Ectodermal cell (in vitro differentiated cells): Measurements from ENCODE around the gene SESN1.

Experiments
- H3K27ac ChIP-seq: 2 replicates; pipeline ENCODE4 v1.7.0; 2013; ENCODE audit warnings: mild to moderate bottlenecking, low read depth, low read length; ENCODE audit not compliant: insufficient read depth, poor library complexity, severe bottlenecking
- H3K27me3 ChIP-seq: 2 replicates; pipeline ENCODE4 v1.7.0; 2013; ENCODE audit warnings: mild to moderate bottlenecking, low read length; ENCODE audit not compliant: insufficient read depth, control insufficient read depth, poor library complexity, severe bottlenecking
- H3K36me3 ChIP-seq: one replicate; pipeline ENCODE4 v1.7.0; 2013; ENCODE audit warnings: low read length; ENCODE audit not compliant: control insufficient read depth, insufficient read depth
- H3K4me1 ChIP-seq: one replicate; pipeline ENCODE4 v1.7.0; 2013; ENCODE audit warnings: low read length; ENCODE audit not compliant: control insufficient read depth, insufficient read depth
- H3K4me3 ChIP-seq: 2 replicates; pipeline ENCODE4 v1.7.0; 2013; ENCODE audit warnings: low read depth, low read length, control low read depth; ENCODE audit not compliant: insufficient read depth
- H3K9me3 ChIP-seq: 2 replicates; pipeline ENCODE4 v1.7.0; 2013; ENCODE audit warnings: mild to moderate bottlenecking, low read length, moderate library complexity; ENCODE audit not compliant: control insufficient read depth
- WGBS, 2 experiments: methylation state at CpG; one replicate each; pipeline ENCODE4 v1.1.7; 2013; ENCODE audit warnings: missing lambda C conversion rate in 2 of 2; 5-methylcytosine and 5-hydroxymethylcytosine counted together

Gene SESN1

DNA sequence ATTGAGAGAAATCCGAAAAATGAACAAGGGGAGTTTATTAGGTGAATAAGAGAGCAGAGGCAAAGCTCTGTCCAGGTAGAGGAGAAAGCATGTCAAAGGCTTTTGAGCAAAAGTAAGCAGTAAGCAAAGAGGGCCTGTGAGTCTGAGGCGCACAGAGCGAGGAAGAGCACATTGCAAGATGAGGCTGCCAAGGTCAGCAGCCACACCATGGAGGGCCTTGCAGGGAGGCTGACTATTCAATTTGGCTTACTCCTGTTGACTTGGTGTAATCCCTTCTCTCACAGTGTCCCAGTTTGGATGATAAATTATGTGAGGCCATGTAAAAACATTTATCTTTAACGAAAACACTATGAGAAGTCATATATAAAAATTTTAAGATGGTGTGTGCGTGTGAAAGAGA lies 32.4 kb downstream of the SESN1 start:
- 85 to 93% methylated on average over 3 to 4 of the region's 5 CpGs for WGBS, 2 experiments
- Histone ChIP-seq H3K4me1 (no peaks in the 10 kb centered on the region), H3K27me3 (no peaks in the 10 kb centered on the region), H3K36me3 (no peaks in the 10 kb centered on the region), H3K4me3 (no peak overlapping the region), H3K9me3 (no peaks in the 10 kb centered on the region), H3K27ac (no peak overlapping the region)

DNA sequence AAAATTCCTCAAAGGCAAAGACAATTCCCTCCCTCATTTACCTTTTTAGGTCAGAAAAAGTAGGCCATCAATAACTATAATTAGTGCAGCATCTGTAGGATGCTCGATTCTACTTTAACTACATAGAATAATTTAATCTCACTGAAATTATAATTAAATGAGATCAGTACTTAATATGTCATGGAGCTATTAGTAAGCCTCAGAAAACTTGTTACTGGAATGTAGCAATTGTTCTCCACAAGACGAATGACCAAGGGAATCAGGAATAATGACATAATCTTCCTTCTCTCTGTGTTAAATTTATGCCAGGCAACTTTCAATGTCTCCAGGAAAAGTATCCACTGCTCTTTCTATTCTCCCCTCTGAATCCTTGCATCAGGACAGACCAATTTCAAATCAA lies 34.1 kb downstream of the SESN1 start:
- no peaks in the 10 kb centered on the region for H3K36me3 ChIP-seq
- no peaks in the 10 kb centered on the region for H3K4me1 ChIP-seq
- WGBS, 2 experiments = 83 to 85% methylated on average over 1 of the region's 2 CpGs
- H3K27me3 ChIP-seq = no peaks in the 10 kb centered on the region
- H3K4me3 ChIP-seq = no peak overlapping the region
- no peaks in the 10 kb centered on the region for H3K9me3 ChIP-seq
- H3K27ac ChIP-seq = no peak overlapping the region

DNA sequence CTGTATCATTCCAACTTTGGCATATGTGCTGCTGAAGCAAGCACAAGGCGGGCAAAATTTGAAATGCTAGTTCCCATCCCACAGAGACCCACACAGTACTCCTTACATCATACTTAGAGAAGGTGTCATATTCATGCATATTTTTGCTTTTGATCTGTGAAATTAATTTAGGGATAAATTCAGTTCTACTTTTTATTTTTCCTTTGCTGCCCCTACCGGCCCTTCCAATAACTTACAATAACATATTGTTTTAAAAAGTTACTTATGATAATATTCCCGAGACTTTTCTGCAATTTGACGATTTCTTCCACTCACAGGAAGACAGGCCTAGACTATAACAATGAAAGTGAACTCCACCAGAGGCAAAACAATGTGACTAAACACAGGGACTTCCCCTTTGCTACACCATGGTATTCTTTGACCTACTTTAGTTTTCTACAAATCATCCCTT lies 35.0 kb downstream of the SESN1 start:
- no peak overlapping the region for H3K27ac ChIP-seq
- WGBS, 2 experiments = 83 to 91% methylated on average over 3 to 4 of the region's 4 CpGs
- no peaks in the 10 kb centered on the region for H3K27me3 ChIP-seq
- H3K9me3 ChIP-seq = no peaks in the 10 kb centered on the region
- no peak overlapping the region for H3K4me3 ChIP-seq
- H3K36me3 ChIP-seq = no peaks in the 10 kb centered on the region
- H3K4me1 ChIP-seq = no peaks in the 10 kb centered on the region

DNA sequence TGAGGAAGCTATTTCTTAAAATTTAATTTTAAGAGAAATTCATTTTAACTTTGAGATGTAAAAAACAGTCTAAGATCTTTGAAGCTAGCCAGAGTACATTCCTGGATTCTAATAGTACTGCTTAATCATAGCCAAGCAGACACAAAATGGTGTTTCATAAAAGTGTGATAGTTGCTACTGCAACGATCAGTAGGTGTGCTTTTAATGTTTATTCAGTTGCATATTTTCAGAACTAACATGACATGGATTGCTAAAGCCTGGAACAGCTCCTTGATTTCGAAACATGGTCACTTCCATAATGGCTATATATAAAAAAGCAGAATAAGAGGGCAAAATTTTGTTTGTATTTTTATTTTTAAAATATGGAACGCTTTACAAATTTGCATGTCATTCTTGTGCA lies 35.5 kb downstream of the SESN1 start:
- Histone ChIP-seq H3K27ac (no peak overlapping the region), H3K27me3 (no peaks in the 10 kb centered on the region), H3K9me3 (no peaks in the 10 kb centered on the region), H3K4me1 (no peaks in the 10 kb centered on the region), H3K36me3 (no peaks in the 10 kb centered on the region), H3K4me3 (no peak overlapping the region)
- 90 to 95% methylated on average over 3 of the region's 3 CpGs for WGBS, 2 experiments

DNA sequence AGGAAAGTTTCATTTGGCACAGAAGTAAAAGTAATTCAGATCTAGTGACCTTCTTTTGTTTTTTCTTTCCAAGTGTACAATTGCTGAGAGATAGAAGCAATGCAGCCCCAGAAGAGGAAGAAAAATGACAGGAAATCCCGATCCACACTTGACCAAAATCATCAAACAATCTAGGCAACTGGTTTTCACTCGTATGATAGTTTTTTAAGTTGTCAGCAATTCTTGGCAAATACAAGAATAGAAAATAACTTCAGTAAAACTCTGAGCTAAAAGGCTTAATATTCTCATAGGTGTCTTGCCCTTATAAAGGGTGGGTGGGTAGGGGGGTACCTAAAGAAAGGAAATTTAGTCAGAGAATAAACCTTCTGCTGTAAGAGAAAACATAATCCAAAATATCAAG lies 36.0 kb downstream of the SESN1 start:
- Histone ChIP-seq H3K9me3 (no peaks in the 10 kb centered on the region), H3K27ac (no peak overlapping the region), H3K4me1 (no peaks in the 10 kb centered on the region), H3K36me3 (no peaks in the 10 kb centered on the region), H3K4me3 (no peak overlapping the region), H3K27me3 (no peaks in the 10 kb centered on the region)
- 100% methylated on average over 2 of the region's 2 CpGs; no CpG with 5 or more reads in 1 of the 2 experiments for WGBS, 2 experiments

DNA sequence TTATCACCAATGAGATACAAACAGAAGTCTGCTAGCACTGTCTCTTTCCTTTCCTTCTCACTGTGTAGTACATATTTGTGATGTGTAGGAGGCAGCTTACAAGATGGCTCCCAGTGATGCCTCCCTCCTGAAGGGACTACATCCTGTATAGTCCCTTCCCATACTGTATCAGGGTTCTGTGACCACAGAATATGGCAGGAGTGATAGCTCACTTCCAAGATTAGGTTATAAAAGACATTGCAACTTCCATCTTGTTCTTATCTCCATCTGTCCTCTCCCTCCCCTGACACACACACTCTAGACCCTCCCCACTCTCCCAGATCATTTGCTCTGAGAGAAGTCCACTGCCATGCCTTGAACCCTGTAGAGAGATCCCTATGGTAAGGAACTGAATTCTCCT lies 38.0 kb downstream of the SESN1 start:
- Histone ChIP-seq H3K4me3 (no peak overlapping the region), H3K9me3 (no peaks in the 10 kb centered on the region), H3K36me3 (no peaks in the 10 kb centered on the region), H3K27ac (no peak overlapping the region), H3K4me1 (peaks cover 5% of the 10 kb centered on the region), H3K27me3 (no peaks in the 10 kb centered on the region)

DNA sequence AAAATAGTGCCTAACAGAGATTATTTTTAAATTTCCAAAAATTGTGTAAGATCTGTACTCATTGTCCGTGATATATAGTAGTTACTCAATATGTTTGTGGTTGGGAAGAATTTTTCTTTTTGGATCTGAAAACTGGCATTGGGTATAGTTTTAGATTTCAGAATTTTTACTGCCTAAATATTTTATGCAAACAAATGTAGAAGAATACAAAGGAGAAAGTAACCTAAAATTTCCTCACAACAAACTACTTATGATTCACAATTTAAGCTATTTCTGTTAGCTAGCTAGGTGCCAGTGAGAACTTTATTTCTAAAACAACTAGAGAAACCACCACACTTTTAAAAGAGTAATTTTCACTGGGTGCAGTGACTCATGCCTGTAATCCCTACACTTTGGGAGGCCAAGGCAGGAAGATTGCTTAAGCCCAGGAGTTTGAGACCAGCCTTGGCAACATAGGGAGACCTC lies 38.8 kb downstream of the SESN1 start:
- H3K4me1 ChIP-seq = peaks cover 5% of the 10 kb centered on the region
- H3K27ac ChIP-seq = no peak overlapping the region

DNA sequence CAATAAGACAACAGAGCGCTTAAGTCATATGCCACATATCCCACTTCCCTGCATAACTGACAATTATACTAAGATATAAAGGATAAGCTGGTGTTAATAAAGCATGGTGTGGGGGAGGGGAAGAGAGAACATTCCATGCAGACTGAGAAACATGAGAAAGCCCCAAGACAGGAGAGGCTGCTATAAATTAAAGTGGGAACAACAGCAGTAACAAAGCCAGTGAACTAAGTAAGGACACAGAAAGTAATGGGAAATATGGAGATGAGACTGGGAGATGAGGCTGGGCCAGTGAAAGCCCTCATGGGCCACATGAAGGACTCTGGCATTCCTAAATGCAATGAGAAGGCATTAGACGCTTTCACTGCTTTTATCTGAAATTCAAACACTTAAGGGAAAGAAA lies 41.3 kb downstream of the SESN1 start:
- peaks cover 5% of the 10 kb centered on the region for H3K4me1 ChIP-seq
- no peaks in the 10 kb centered on the region for H3K9me3 ChIP-seq
- no peak overlapping the region for H3K27ac ChIP-seq
- 79 to 83% methylated on average over 1 of the region's 2 CpGs for WGBS, 2 experiments
- no peaks in the 10 kb centered on the region for H3K27me3 ChIP-seq
- no peak overlapping the region for H3K4me3 ChIP-seq
- H3K36me3 ChIP-seq = no peaks in the 10 kb centered on the region

More for the DNA sequence above, 38.8 kb downstream of the SESN1 start:
- no peak overlapping the region for H3K4me3 ChIP-seq
- H3K9me3 ChIP-seq = no peaks in the 10 kb centered on the region
- H3K36me3 ChIP-seq = no peaks in the 10 kb centered on the region
- no peaks in the 10 kb centered on the region for H3K27me3 ChIP-seq
- WGBS, 2 experiments = 94 to 100% methylated on average over 1 of the region's 1 CpG

DNA sequence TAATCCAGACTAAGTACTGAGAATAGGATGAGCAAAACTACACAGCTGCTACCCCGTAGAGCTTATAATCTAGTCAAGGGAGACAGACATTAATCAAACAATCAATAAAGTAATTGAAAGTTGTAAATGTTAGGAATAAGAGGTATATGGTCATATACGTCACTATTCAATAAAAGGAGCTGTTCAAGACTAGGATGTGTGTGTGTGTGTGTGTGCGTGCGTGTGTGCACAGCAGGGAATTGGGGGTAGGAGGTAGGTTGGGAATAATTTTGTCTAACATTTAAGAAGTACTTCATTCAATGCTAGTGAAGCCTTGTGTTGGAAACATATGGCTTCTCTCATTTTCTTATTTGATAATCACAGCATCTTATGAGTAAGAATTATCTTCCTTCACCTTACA lies 41.8 kb downstream of the SESN1 start:
- Histone ChIP-seq H3K36me3 (no peaks in the 10 kb centered on the region), H3K9me3 (no peaks in the 10 kb centered on the region)
- WGBS, 2 experiments = 91 to 94% methylated on average over 3 to 4 of the region's 4 CpGs

DNA sequence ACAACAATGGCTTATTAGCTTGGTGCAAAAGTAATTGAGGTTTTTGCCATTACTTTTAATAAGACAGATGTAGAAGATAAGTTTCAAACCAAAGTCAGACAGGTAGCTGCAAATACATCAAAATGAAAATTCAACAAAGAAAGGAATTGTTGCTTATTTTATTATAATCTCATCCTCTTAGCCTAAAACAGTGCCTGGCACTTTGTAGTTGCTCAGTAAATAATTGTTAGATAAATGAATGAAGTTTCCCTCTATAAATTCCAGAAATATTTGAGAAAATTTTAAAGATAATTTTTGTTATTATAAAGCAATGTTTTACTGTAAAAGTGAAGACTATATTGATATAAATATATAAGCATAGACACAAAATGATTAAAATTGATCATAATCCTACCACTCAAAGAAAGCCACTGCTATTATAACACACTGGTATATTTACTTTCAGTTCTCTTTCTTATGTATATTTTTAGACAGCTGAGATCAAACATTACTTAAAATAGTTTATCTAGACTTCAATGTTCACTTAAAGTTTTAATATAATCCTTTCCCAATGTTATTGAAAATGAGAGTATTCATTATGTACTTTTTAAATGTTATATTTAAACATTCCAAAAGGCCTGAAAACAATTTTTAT lies 42.5 kb downstream of the SESN1 start:
- H3K27ac ChIP-seq = no peak overlapping the region
- H3K4me1 ChIP-seq = peaks cover 5% of the 10 kb centered on the region
- H3K9me3 ChIP-seq = no peaks in the 10 kb centered on the region
- H3K36me3 ChIP-seq = no peaks in the 10 kb centered on the region
- H3K4me3 ChIP-seq = no peak overlapping the region
- H3K27me3 ChIP-seq = no peaks in the 10 kb centered on the region

More for the DNA sequence above, 41.8 kb downstream of the SESN1 start:
- Histone ChIP-seq H3K4me3 (no peak overlapping the region), H3K27me3 (no peaks in the 10 kb centered on the region), H3K4me1 (peaks cover 5% of the 10 kb centered on the region), H3K27ac (no peak overlapping the region)
